ENCODE results near the gene WDR62. TPM values are rescaled to one million over a fixed set of nuclear protein-coding genes. Genes with fewer than 3 reads are reported as not detected.
A peak's percentile ranks its signal among the peaks of the same experiment; 100 is the strongest.

Gene WDR62
- total and polyA plus RNA-seq, 2 experiments from 2014 or later: 2.1 to 13.4 TPM

DNA sequence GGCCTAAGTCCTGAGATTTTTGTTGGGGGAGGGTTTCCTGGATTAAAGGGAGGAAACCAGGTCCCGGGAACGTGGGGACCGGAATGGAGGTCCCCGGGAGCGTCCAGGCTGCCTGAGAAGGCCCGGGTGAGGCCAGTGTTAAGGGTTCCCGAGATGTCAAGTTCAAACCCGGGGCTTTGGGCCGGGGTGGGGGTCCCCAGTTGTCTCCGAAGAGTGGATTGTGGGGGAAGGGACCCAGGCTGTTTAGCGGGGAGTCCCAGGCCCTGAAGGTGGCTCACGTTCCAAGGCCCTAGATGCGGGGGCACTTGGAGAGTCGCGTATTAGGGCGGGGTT lies 97.3 kb downstream of the WDR62 start:
- H3K27me3 ChIP-seq: no peaks in the 10 kb centered on the region
- peak in 1 of 2 donors; percentile 10 for DNase-seq (ENCODE audit: low read depth in 1 of 2, low spot score in 1 of 2)
- no peaks in the 10 kb centered on the region for H3K4me1 ChIP-seq (ENCODE audit: low read depth)
- H3K36me3 ChIP-seq: peaks cover 16% of the 10 kb centered on the region
- no peak overlapping the region for H3K27ac ChIP-seq
- H3K4me3 ChIP-seq: no peak overlapping the region
- no peaks in the 10 kb centered on the region for H3K9me3 ChIP-seq (ENCODE audit: low read depth)
- TF ChIP-seq, protein P1, sequence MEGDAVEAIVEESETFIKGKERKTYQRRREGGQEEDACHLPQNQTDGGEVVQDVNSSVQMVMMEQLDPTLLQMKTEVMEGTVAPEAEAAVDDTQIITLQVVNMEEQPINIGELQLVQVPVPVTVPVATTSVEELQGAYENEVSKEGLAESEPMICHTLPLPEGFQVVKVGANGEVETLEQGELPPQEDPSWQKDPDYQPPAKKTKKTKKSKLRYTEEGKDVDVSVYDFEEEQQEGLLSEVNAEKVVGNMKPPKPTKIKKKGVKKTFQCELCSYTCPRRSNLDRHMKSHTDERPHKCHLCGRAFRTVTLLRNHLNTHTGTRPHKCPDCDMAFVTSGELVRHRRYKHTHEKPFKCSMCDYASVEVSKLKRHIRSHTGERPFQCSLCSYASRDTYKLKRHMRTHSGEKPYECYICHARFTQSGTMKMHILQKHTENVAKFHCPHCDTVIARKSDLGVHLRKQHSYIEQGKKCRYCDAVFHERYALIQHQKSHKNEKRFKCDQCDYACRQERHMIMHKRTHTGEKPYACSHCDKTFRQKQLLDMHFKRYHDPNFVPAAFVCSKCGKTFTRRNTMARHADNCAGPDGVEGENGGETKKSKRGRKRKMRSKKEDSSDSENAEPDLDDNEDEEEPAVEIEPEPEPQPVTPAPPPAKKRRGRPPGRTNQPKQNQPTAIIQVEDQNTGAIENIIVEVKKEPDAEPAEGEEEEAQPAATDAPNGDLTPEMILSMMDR (IDR thresholded peaks at IDR 0.05; ENCODE audit: low read depth, low read length): no peak

DNA sequence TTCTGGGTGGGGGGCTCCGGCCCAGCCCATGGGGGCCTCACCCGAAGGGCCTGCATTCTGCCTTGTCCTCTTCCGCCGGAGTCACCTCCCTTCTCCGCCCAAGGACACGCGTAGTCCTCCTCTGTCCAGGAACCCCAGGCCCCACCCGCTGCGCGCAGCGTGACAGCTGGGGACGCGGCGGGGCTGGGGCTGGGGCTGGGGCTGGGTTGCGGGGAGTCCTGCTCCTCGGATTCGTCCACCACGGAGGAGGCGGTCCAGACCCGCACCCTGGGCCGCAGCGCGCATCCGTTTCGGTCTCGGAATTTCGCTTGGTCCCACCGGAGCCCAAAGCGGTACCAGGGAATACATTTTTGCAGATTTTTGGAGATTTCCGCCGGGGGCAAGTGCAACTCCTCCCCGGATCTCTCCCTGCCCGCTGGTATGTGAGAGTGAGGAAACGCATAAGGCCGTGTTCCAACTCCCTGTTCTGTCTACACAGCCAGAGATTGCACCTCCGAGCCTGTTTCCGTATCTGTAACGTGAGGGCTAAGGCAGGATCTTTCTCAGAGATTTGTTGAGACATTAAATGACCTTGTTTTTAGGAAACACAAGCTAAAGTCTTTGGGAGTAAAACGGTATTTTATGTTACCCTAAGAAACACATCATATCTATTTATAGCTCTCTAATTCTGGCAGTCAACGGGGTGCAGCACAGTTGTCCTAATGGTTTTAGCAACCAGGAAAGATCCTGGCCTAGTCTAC lies 97.8 kb downstream of the WDR62 start, which contains the start of gene COX7A1:
Gene COX7A1, minus strand, starts transcription at position 96 of the 740 bp plus-strand sequence. Its CDS starts 40 bp downstream, at position 56.
- H3K36me3 ChIP-seq: peaks cover 13% of the 10 kb centered on the region
- no peak within 1 kb of the TSS for H3K4me3 ChIP-seq
- H3K9me3 ChIP-seq (ENCODE audit: low read depth): no peaks in the 10 kb centered on the region
- no peaks in the 10 kb centered on the region for H3K27me3 ChIP-seq
- no peaks in the 10 kb centered on the region for H3K4me1 ChIP-seq (ENCODE audit: low read depth)
- H3K27ac ChIP-seq: no peak within 1 kb of the TSS
- peak in 1 of 2 donors; percentile 74 for DNase-seq (ENCODE audit: low read depth in 1 of 2, low spot score in 1 of 2)
- TF ChIP-seq, protein P1 (IDR thresholded peaks at IDR 0.05; ENCODE audit: low read depth, low read length): no peak

DNA sequence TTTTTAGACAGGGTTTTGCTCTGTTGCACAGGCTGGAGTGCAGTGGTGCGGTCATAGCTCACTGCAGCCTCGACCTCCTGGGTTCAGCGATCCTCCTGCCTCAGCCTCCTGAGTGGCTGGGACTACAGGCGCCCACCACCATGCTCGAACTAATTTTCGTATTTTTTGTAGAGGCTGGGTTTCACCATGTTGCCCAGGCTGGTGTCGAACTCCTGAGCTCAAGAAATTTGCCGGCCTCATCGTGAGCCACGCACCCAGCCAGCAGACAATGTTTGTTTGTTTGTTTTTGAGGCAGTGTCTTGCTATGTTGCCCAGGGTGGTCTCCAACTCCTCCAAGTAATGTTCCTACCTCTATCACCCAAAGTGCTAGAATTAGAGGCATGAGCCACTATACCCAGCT lies 98.4 kb downstream of the WDR62 start:
- H3K27me3 ChIP-seq: no peaks in the 10 kb centered on the region
- DNase-seq (ENCODE audit: low read depth in 1 of 2, low spot score in 1 of 2): no peak
- no peaks in the 10 kb centered on the region for H3K4me1 ChIP-seq (ENCODE audit: low read depth)
- no peak overlapping the region for H3K4me3 ChIP-seq
- H3K36me3 ChIP-seq: peaks cover 10% of the 10 kb centered on the region
- H3K27ac ChIP-seq: no peak overlapping the region
- TF ChIP-seq, protein P1 (IDR thresholded peaks at IDR 0.05; ENCODE audit: low read depth, low read length): no peak
- H3K9me3 ChIP-seq (ENCODE audit: low read depth): no peaks in the 10 kb centered on the region

Other genes starting within 250 kb of the WDR62 start
- gene PRODH2, start 242.1 kb upstream of the WDR62 start, total RNA-seq: 0.09 TPM in 1 of 2 replicates, not detected in the other
- not detected in 2 replicates for gene PRODH2, start 242.1 kb upstream of the WDR62 start, polyA plus RNA-seq
- 1.1 and 1.3 TPM in 2 replicates for gene NPHS1, start 202.4 kb upstream of the WDR62 start, total RNA-seq
- 0.37 TPM in 1 of 2 replicates, not detected in the other for gene NPHS1, start 202.4 kb upstream of the WDR62 start, polyA plus RNA-seq
- 3.5 and 4.2 TPM in 2 replicates for gene KIRREL2, start 198.0 kb upstream of the WDR62 start, total RNA-seq
- 3.2 and 3.7 TPM in 2 replicates for gene KIRREL2, start 198.0 kb upstream of the WDR62 start, polyA plus RNA-seq
- gene APLP1, start 186.3 kb upstream of the WDR62 start, total RNA-seq: 126 and 134 TPM in 2 replicates
- gene APLP1, start 186.3 kb upstream of the WDR62 start, polyA plus RNA-seq: 117 and 157 TPM in 2 replicates
- gene NFKBID, start 154.4 kb upstream of the WDR62 start, total RNA-seq: 3.7 and 5.1 TPM in 2 replicates
- 6.4 and 8.5 TPM in 2 replicates for gene NFKBID, start 154.4 kb upstream of the WDR62 start, polyA plus RNA-seq
- gene HCST, start 152.4 kb upstream of the WDR62 start, total RNA-seq: 2.5 TPM in 1 of 2 replicates, not detected in the other
- 2.1 and 2.4 TPM in 2 replicates for gene HCST, start 152.4 kb upstream of the WDR62 start, polyA plus RNA-seq
- gene TYROBP, start 146.6 kb upstream of the WDR62 start, total RNA-seq: 2.9 TPM in 1 of 2 replicates, not detected in the other
- gene TYROBP, start 146.6 kb upstream of the WDR62 start, polyA plus RNA-seq: 0.79 TPM in 1 of 2 replicates, not detected in the other
- 13.4 and 14.3 TPM in 2 replicates for gene LRFN3, start 118.5 kb upstream of the WDR62 start, total RNA-seq
- 10.3 and 16.0 TPM in 2 replicates for gene LRFN3, start 118.5 kb upstream of the WDR62 start, polyA plus RNA-seq
- 49.6 and 58.0 TPM in 2 replicates for gene SDHAF1, start 59.7 kb upstream of the WDR62 start, total RNA-seq
- gene SDHAF1, start 59.7 kb upstream of the WDR62 start, polyA plus RNA-seq: 31.9 and 36.2 TPM in 2 replicates
- 6.2 and 6.3 TPM in 2 replicates for gene SYNE4, start 46.1 kb upstream of the WDR62 start, total RNA-seq
- gene SYNE4, start 46.1 kb upstream of the WDR62 start, polyA plus RNA-seq: 8.7 and 11.4 TPM in 2 replicates
- 52.2 and 79.0 TPM in 2 replicates for gene ALKBH6, start 40.7 kb upstream of the WDR62 start, total RNA-seq
- 39.6 and 66.9 TPM in 2 replicates for gene ALKBH6, start 40.7 kb upstream of the WDR62 start, polyA plus RNA-seq
- gene CLIP3, start 22.0 kb upstream of the WDR62 start, total RNA-seq: 7.1 and 10.9 TPM in 2 replicates
- gene CLIP3, start 22.0 kb upstream of the WDR62 start, polyA plus RNA-seq: 18.9 and 26.4 TPM in 2 replicates
- 18.9 and 37.0 TPM in 2 replicates for gene THAP8, start 612 bp upstream of the WDR62 start, total RNA-seq
- gene THAP8, start 612 bp upstream of the WDR62 start, polyA plus RNA-seq: 24.8 and 32.5 TPM in 2 replicates
- not detected in 2 replicates for gene OVOL3, start 56.2 kb downstream of the WDR62 start, total RNA-seq
- gene OVOL3, start 56.2 kb downstream of the WDR62 start, polyA plus RNA-seq: 0.36 TPM in 1 of 2 replicates, not detected in the other
- 64.5 and 130 TPM in 2 replicates for gene POLR2I, start 60.0 kb downstream of the WDR62 start, total RNA-seq
- gene POLR2I, start 60.0 kb downstream of the WDR62 start, polyA plus RNA-seq: 224 and 229 TPM in 2 replicates
- 177 and 261 TPM in 2 replicates for gene TBCB, start 60.6 kb downstream of the WDR62 start, total RNA-seq
- gene TBCB, start 60.6 kb downstream of the WDR62 start, polyA plus RNA-seq: 202 and 268 TPM in 2 replicates
- gene CAPNS1, start 85.2 kb downstream of the WDR62 start, total RNA-seq: 198 and 384 TPM in 2 replicates
- gene CAPNS1, start 85.2 kb downstream of the WDR62 start, polyA plus RNA-seq: 294 and 413 TPM in 2 replicates
- 1.2 TPM in 1 of 2 replicates, not detected in the other for gene COX7A1, start 97.5 kb downstream of the WDR62 start, total RNA-seq
- gene COX7A1, start 97.5 kb downstream of the WDR62 start, polyA plus RNA-seq: 1.4 and 6.5 TPM in 2 replicates
- gene ZNF565, start 159.8 kb downstream of the WDR62 start, total RNA-seq: 1.2 and 2.5 TPM in 2 replicates
- 3.8 and 4.4 TPM in 2 replicates for gene ZNF565, start 159.8 kb downstream of the WDR62 start, polyA plus RNA-seq
- 57.4 and 83.4 TPM in 2 replicates for gene ZNF146, start 160.2 kb downstream of the WDR62 start, total RNA-seq
- gene ZNF146, start 160.2 kb downstream of the WDR62 start, polyA plus RNA-seq: 39.8 and 57.0 TPM in 2 replicates

Data from cardiac muscle cell (in vitro differentiated cells and primary cell).